ENCODE data around the gene SPTAN1.
"Not testable (repeated sequence)": the region's sequence is repeated elsewhere in the genome, so short reads cannot be mapped to it uniquely, and the experiment has no call there.

Gene SPTAN1

DNA sequence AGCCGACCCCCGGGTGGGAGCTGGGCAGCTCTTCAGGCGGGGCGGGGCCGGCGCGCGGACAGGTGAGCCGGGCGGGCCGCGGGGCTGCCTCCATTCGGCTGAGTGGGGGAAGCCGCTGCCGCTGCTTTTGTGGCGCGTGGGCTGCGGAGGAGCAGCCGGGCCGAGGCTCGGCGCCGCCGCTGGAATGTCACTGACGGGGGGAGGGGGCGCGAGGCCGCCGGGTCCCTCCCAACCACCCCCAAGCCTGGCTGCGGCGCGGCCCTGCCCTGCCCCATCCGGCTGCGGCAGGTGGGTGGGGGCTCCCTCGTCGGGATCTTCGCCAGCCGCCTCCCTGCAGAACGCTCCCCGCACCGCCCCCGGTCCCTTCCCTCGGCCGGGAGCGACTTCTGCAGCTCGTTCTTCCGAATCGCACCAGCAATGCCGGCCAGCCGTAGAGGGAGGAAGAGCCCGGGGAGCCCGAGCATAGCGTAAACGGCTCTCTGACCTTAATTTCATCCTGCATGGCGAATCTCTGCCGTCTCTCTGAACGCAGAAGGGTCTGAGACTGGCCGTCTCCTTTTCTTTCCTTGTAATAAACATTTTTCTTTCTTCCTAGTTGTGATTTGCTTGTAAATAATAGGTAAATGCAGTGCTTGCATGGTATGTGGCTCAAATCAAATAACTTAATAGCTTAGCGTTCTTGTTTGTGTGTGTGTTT, 505 bp downstream of the SPTAN1 start:
- no peak for DNase-seq (ENCODE audit: low read depth, low spot score)

DNA sequence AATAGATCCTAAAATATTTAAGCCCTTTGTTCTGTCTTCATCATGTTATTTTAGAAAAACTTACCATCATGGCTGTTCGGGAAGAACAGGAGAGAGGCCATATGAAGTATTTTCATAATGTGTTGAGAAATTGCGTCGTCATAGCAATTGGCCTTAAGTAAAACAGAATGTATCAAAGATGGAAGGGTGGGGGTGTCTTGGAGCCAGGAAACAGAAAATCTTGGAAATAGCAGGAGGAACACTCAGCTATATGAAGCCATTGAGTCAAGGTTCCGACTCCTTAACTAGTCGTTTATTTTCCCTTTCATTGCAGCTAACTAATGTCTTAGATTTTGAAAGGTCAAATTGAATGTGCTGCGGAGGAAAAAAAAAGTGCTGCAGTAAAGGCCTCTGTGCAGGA, 1.3 kb downstream of the SPTAN1 start:
- no peak for DNase-seq (ENCODE audit: low read depth, low spot score)

DNA sequence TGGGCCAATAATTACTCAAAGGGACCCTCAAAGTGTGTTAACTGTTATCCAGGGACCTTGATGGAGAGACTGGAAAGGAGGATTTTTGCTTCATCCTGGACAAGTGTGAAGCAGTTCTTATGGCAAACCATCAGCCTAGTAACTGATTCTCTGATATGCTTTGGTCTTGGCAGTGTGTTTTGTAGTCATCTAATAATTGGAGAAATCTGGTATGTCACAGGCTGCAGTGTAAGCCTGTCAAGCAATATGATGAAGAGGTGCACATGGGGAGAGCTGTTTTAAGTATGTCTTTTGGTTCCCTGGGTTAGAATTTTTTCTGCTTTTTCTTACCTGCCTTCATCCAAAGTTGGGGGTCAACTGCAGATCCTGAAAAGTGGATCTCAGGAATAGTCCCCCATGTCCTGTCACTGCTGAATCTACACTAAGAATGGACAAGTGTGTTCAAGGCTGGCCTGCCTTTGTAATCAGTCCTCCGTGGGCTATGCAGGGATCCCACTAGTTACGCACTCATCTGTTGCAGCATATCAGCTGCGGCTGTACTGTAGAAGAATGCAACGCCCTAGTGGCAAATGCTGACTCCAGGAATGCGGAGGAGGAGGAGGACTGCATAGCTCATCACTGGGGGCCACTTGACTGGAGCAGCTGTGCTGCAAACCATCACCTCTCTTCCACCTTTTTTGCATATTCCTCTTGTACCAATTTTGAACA, 1.9 kb downstream of the SPTAN1 start:
- DNase-seq (ENCODE audit: low read depth, low spot score): no peak

DNA sequence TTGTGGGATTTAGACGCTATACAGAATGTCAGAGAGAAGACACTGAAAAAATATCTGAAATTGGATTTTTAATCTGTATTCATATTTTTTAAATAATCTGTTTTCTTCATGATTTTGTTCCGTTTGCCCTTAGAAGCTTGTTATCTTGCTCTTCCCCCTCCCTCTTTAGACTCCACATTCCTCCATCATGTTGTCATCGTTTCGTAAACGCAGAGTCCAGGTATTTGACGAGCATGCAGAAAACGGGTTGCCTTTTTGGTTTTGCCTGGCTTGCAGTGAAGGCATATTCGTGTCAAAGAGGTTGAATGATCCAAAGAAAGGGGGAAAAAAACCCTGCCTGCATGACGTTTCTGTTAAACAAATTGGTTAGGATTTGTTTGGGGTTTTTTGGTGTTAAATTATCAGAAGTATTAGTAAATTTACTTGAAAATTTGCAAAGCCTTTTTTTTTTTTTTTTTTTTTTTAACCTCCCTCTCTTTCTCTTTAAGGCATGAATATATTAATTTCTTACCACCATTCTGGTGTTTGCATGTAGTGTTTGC, 2.9 kb downstream of the SPTAN1 start:
- DNase-seq (ENCODE audit: low read depth, low spot score): no peak

DNA sequence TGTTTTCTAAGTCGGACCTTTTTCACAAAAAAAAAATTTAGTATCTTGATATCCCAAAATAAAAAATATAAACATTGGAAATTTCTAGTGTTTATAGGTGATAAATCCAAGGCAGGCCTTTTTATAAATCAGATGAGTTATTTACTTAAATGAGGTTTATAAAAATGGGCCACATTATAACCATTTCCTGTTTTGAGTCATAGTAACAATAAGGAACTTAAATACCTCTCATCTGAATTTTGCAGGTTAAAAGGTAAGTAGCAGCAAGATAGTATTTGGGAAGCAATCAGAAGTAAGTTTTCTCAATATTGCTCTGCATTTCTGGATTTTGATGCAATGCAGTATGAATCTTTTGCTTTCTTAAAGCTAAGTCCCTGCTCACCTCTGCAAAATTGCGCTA, 3.9 kb downstream of the SPTAN1 start:
- no peak for DNase-seq (ENCODE audit: low read depth, low spot score)

DNA sequence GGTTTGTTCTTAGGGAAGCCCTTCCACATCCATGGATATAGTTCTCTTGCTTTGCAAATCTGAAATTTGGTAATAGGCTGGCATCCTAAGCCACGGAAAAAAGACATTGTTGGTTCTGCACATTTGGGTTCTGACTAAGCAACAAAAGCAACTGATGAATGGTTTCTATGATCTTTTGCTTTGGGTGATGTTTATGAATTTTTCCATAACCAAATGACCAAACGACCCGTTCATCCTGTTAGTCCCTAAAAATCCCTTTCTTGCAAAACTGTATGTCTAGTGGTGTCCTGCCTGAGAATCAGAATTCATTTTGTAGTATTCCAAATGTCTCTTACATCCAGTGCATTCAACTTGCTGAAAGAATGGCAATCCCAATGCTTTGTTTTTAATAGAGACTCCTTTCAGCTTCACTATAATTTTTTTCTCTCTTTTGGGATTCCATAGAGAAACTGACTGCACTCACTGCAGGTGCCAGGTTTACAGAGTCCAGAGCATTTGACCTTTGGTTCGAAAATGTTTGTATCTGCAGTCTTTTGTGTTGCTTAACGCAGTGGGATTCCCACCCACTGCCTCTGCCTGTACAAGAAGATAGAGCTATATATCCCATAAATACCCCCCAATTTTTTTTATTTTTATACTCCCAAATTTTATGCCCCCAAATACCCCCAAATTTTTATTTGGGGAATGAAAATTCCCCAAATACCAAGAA, 4.7 kb downstream of the SPTAN1 start:
- DNase-seq (ENCODE audit: low read depth, low spot score): no peak

DNA sequence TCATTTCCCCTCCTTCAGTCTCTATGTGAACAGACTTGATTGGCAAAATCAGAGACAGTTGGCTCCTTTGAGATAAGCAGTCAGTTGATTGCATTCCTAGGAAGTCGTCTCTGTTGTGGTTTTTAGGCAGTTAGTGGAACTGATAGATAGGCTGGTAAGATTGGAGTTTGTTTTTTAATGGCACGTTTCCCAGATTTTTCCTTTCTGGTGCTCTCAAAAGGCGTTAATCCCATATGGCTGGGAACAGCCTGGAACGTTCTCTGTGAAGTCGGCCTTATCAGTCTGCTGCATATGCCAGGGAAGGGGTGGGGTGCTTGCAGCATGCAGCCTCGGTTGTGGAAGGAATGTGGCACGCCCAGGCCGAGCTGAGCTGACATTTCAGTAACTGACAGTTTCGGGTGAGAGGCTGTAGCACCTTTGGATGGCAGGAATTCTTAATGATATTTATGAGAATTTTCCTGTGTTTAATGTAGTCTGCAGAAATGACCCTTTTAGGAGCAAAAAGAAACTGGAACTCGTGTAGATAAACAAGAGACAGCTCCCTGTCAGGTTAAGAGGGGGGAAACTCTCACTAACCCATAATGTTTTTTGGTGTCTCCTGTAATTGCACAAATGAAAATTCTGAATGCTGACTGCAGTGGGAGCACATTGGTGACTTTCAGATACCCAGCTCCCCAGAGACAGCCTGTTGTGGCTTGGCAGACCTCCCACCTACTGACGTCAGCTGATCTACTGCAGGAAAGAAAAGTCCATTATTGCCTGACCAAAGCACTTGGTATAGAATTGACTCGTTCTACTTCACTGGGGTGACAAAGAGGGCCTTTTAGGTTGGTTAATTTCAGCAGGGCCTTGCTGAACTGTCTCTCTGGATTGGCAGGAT, 6.3 kb downstream of the SPTAN1 start:
- DNase-seq (ENCODE audit: low read depth, low spot score): peak; percentile 25

DNA sequence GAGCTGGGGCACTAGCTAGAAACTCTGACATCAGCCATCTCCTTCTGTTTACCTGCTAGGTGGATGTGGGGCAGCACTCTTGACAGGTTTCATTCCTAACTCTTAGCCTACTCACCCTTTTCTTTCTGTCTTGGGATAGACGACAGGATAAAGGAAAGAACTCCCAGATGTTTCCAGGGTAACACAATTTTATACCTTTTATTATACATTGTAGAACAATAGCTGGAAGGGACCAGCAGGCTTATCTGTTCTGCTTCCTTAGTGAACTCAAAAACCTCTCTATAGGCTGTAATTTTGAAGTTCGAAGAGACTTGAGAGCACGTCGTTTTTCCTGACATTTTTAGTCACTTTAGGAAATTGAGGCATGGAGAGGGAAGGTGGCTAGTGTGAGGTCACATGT, 13.2 kb downstream of the SPTAN1 start:
- no peak for DNase-seq (ENCODE audit: low read depth, low spot score)

DNA sequence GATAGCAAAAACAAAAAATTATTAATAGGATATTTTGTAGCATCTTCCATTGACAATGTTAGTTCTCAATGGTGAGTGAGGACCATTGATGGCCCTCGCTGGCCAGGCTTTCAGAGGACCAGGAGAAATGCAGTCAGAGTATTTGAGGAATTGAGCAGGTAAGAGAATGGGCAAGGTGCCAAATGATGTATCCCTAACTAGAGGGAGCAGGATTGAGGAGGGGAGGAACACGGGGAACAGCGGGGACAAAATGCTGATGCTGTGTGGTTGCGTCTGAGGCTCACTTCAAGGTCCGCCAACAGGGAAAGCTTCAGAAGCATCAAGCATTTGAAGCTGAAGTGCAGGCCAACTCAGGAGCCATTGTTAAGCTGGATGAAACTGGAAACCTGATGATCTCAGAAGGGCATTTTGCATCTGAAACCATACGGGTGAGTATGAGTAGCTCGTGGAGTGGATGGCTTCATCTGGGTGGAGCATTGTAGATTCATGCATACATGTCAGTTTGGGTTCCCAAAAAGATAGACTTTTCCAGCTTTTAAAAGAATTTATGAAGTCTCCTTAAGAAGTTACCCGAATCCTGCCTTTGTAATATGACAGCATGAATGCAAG, 16.2 kb downstream of the SPTAN1 start:
- DNase-seq (ENCODE audit: low read depth, low spot score): no peak

DNA sequence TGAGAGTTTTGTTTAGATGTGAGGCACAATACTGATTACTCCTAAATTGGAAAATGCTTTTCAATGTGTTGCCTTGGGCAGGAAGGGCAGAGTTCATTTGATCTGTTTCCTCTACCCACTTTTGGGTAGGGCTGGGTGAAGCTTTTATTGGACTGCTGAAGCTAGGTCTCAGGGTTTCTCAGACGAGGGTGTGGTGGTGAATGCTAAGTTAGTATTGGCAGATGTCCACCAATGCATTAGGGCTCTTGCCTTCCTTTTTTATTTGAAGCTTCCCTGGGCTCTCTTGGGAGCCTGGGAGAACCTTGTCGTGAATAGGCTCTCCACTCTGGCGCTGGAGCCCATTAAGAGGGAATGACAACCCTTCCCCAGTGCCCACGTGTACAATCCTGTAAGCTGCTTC, 23.1 kb downstream of the SPTAN1 start:
- DNase-seq (ENCODE audit: low read depth, low spot score): no peak

DNA sequence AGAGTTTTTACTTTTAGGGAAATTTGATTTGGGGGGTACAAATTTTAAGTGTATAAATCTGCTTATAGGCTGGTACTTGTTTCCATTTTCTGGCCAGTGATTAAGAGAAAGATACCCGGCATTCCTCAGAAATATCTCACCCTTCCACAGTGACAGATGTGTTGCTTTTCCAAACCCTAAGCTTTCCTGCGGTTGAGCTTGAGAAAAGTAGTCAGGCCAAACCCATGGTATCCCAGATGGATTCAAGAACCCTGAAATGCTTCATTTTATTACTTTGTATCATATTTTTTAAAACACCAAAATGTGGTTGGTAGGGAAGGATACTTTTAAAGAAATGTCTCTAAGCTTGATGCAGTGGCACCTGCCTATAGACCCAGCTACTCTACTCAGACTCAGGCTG, 23.5 kb downstream of the SPTAN1 start:
- no peak for DNase-seq (ENCODE audit: low read depth, low spot score)

DNA sequence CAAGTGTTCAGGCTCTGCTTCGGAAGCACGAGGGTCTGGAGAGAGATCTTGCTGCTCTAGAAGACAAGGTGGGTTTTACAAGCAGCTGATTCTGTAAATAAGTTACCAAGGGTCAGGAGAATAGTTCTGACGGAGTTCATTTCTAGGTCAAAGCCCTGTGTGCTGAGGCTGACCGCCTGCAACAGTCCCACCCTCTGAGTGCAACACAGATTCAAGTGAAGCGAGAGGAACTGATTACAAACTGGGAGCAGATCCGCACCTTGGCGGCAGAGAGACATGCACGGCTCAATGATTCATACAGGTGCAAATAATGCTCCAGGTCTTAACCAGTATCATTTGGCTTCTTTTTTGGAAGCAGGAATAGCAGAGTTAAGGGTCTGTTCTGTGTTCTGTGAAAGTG, 24.8 kb downstream of the SPTAN1 start:
- DNase-seq (ENCODE audit: low read depth, low spot score): no peak

DNA sequence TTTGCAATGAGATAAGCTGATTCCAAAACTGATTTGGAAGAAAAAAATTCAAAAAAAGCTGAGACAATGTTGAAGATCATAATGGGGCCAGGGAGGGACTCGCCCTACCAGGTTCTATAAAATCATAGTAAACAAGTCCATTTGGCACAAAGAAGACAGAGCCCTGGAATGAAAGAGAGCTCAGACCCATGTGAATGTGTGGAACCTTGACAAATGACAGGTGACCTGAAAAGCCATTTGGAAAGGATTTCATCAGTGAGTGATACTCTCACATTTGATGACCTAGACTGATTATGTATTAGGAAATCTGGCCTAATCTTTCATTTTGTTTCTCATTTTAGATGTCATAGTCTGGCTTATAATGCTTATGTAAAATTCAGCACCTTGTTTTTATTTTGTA, 26.8 kb downstream of the SPTAN1 start:
- DNase-seq (ENCODE audit: low read depth, low spot score): no peak

DNA sequence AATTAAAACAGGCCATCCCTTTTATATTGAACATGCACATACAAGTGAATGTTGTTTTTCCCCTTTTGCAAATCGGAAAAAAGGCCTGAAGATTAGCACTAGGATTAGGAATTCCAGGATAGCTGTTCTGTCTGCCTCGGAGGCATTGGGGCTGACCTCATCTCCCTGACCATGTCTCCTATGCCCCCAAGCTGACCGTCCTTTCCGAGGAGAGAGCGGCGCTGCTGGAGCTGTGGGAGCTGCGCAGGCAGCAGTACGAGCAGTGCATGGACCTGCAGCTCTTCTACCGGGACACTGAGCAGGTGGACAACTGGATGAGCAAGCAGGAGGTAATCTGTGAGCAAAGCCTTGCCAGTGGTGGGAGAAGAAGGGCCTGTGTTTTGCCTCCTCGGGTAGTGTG, 28.3 kb downstream of the SPTAN1 start:
- no peak for DNase-seq (ENCODE audit: low read depth, low spot score)

DNA sequence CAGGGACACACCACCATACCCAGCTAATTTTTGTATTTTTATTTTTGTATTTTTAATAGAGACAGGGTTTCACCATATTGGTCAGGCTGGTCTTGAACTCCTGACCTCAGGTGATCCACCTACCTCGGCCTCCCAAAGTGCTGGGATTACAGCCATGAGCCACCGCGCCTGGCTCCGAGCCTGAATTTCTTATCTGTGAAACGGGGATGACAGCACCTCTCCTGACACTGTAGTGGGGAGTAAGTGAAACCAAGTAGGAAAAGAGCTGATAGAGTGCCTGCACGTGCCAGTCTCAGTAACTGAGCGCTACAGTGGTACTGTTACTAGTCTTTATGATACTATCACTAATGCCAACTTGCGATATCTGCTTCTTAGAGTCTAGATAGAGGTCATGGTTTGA, 32.8 kb downstream of the SPTAN1 start:
- DNase-seq (ENCODE audit: low read depth, low spot score): not testable (repeated sequence)

DNA sequence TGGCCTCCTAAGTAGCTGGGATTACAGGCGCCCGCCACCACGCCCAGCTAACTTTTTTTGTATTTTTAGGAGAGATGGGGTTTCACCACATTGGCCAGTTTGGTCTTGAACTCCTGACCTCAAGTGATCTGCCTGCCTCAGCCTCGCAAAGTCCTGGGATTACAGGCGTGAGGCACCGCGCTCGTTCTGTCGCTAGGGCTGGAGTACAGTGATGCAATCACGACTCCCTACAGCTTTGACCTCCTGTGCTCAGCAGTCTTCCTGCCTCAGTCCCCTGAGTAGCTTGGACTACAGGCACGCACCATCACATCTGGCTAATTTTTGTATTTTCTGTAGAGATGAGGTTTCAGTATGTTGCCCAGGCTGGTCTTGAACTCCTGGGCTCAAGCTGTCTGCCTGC, 34.5 kb downstream of the SPTAN1 start:
- not testable (repeated sequence) for DNase-seq (ENCODE audit: low read depth, low spot score)

DNA sequence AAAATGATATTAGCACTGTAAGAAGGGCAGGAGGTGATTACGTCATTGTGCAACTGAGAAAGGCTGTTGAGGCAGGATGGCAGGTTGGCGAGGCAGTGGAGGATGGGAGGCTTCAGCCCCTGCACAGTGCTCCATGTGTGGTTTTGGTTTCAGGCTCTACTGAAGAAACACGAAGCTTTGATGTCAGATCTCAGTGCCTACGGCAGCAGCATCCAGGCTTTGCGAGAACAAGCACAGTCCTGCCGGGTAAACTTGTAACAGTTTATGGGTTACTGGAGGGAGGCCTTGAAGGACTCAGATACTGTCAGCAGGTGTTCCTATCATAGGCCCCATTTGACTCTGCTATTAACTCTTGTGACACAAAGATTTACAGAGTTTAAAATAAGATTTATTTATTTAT, 35.1 kb downstream of the SPTAN1 start:
- DNase-seq (ENCODE audit: low read depth, low spot score): peak; percentile 27

DNA sequence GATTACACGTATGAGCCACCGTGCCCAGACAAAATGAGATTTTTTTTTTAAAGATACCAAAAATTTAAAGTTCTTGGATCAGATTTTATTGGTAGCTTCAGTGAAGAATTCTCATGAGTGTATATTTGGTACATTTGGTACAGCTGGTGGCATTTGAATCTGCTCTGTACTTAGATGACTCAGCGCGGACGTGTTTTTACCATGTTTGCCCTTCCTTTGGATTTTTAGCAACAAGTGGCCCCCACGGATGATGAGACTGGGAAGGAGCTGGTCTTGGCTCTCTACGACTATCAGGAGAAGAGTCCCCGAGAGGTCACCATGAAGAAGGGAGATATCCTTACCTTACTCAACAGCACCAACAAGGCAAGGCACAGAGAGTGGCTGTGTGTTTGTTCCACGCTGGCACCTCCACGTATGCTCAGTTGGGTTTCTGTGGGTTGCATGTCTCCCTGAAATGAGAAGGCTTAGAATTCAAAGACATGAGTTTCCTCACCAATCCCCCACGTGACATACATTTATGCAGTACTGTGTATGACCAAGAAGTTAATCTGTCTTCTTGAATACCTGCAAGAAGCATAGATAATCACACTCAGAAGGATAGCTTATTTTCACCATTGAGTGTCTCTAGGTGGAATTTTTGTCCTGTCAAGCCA, 36.3 kb downstream of the SPTAN1 start:
- no peak for DNase-seq (ENCODE audit: low read depth, low spot score)

DNA sequence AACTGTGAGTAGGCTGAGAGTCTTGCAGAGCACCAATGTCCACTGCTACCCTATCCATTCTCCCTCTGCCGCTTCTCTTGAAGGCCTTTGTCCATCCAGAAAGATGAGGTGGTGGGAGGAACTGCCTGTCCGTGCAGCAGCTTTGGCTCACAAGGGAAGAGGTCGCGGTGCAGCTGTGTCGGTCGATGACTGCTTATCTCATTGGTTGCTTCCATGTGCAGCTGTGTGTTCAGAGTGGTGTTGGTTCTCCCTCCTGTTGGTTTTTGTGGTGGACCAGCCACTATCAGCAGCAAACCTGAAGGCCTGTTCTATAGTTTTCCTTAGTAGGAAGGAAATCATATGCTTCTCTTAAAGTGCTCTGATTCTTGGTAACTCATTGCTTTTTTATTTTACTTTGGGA, 40.7 kb downstream of the SPTAN1 start:
- no peak for DNase-seq (ENCODE audit: low read depth, low spot score)

DNA sequence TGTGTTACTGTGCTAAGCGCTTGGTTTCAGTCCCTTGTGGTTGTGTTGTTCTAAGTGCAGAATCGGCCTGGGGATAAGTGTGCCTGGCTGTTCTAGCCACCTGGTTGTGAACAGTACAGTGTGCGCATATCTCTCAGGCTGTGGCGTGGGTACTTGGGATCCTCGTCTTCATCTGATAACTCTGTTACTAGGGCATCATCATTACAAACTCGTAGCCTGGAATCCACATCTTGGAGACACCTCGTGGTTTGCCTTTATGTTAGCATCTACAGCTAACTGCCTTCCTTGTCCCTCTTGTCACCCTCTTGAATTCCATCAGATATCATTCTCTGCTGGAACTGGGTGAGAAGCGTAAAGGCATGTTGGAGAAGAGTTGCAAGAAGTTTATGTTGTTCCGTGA, 41.5 kb downstream of the SPTAN1 start:
- no peak for DNase-seq (ENCODE audit: low read depth, low spot score)

DNA sequence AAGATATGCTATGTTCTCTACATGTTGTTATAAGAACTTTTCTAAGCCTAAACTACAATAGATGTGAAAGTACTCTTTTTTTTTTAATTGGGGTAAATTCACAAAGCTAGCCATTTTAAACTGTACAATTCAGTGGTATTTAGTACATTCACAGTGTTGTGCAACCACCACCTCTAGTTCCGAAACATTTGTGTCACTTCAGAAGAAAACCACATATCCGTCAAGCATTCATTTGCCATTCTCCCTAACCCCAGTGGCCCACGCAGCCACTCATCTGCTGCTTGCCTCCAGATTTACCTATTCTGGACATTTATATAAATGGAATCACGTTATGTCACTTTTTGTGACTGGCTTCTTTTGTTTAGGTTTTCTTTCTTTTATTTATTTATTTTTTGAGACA, 43.1 kb downstream of the SPTAN1 start:
- no peak for DNase-seq (ENCODE audit: low read depth, low spot score)
